Mesenchymal stem cell (in vitro differentiated cells and primary cell): ENCODE results near the gene MRC2.

Source experiments
- DNase-seq: peaks from one replicate; pipeline ENCODE4 v3.0.0-alpha.2; 2013
- H2AFZ ChIP-seq: one replicate; pipeline ENCODE4 v1.6.1; 2013; ENCODE audit warnings: low read depth, mild to moderate bottlenecking, control low read depth, inconsistent platforms, low read length, moderate library complexity
- H2AK5ac ChIP-seq: 2 replicates; pipeline ENCODE4 v1.6.1; 2013; ENCODE audit warnings: low read length, moderate library complexity, mild to moderate bottlenecking, inconsistent platforms; ENCODE audit not compliant: severe bottlenecking
- H2BK120ac ChIP-seq: one replicate; pipeline ENCODE4 v1.6.1; 2013; ENCODE audit warnings: low read depth, mild to moderate bottlenecking, inconsistent platforms, low read length, moderate library complexity
- H2BK12ac ChIP-seq, 2 experiments: one replicate each; pipeline ENCODE4 v1.6.1; 2013; ENCODE audit warnings: inconsistent platforms in 2 of 2, low read length in 2 of 2, mild to moderate bottlenecking in 2 of 2, moderate library complexity in 2 of 2, control low read depth in 1 of 2
- H2BK15ac ChIP-seq: one replicate; pipeline ENCODE4 v1.6.1; 2013; ENCODE audit warnings: mild to moderate bottlenecking, low read depth, inconsistent platforms; ENCODE audit not compliant: poor library complexity, severe bottlenecking
- H2BK5ac ChIP-seq: 2 replicates; pipeline ENCODE4 v1.6.1; 2013; ENCODE audit warnings: low read depth, mild to moderate bottlenecking, low read length, control low read depth, inconsistent platforms; ENCODE audit not compliant: poor library complexity, severe bottlenecking
- H3K14ac ChIP-seq, 2 experiments: one replicate each; pipeline ENCODE4 v1.6.1; 2013; ENCODE audit warnings: inconsistent platforms in 2 of 2, low read length in 2 of 2, control low read depth in 1 of 2, mild to moderate bottlenecking in 1 of 2, moderate library complexity in 1 of 2
- H3K18ac ChIP-seq, 2 experiments: one replicate each; pipeline ENCODE4 v1.6.1; 2013; ENCODE audit warnings: inconsistent platforms in 2 of 2, low read length in 2 of 2, control low read depth in 1 of 2, low read depth in 1 of 2, mild to moderate bottlenecking in 1 of 2
- H3K23ac ChIP-seq, 2 experiments: one replicate each; pipeline ENCODE4 v1.6.1; 2013; ENCODE audit warnings: inconsistent platforms in 2 of 2, low read length in 2 of 2, mild to moderate bottlenecking in 2 of 2, moderate library complexity in 2 of 2, control low read depth in 1 of 2
- H3K27ac ChIP-seq: 2 replicates; pipeline ENCODE4 v1.5.1; 2013; ENCODE audit warnings: mild to moderate bottlenecking, moderate library complexity, low read length, control low read depth, inconsistent platforms; ENCODE audit not compliant: poor library complexity, severe bottlenecking
- H3K27me3 ChIP-seq, 2 experiments: 2 replicates each; pipeline versions ENCODE4 v1.6.1 to v1.7.0; 2013; ENCODE audit warnings: low read length in 2 of 2, mild to moderate bottlenecking in 2 of 2, moderate library complexity in 2 of 2, control low read depth in 1 of 2, inconsistent platforms in 1 of 2; ENCODE audit not compliant: control insufficient read depth in 1 of 2, insufficient read depth in 1 of 2
- H3K36me3 ChIP-seq, 2 experiments: 2 replicates each; pipeline versions ENCODE4 v1.6.1 to v1.7.0; 2013; ENCODE audit warnings: low read length in 2 of 2, control low read depth in 1 of 2, inconsistent platforms in 1 of 2, low read depth in 1 of 2, mild to moderate bottlenecking in 1 of 2; ENCODE audit not compliant: insufficient read depth in 2 of 2, control insufficient read depth in 1 of 2
- H3K4ac ChIP-seq, 2 experiments: one replicate each; pipeline ENCODE4 v1.6.1; 2013; ENCODE audit warnings: inconsistent platforms in 2 of 2, low read length in 2 of 2, mild to moderate bottlenecking in 2 of 2, moderate library complexity in 2 of 2, control low read depth in 1 of 2, low read depth in 1 of 2
- H3K4me1 ChIP-seq: 2 replicates; pipeline ENCODE4 v1.6.1; 2013; ENCODE audit warnings: low read depth, low read length, control low read depth; ENCODE audit not compliant: control insufficient read depth, insufficient read depth
- H3K4me2 ChIP-seq: 2 replicates; pipeline ENCODE4 v1.6.1; 2013; ENCODE audit warnings: low read length, mild to moderate bottlenecking, inconsistent platforms; ENCODE audit not compliant: poor library complexity, severe bottlenecking
- H3K4me3 ChIP-seq, 2 experiments: 2 replicates each; pipeline versions ENCODE4 v1.5.1 to v1.7.0; 2013; ENCODE audit warnings: low read length in 2 of 2, mild to moderate bottlenecking in 2 of 2, control low read depth in 1 of 2, low read depth in 1 of 2; ENCODE audit not compliant: insufficient read depth in 1 of 2
- H3K79me1 ChIP-seq: replicated peaks from 2 replicates; pipeline ENCODE4 v1.6.1; 2013; ENCODE audit warnings: mild to moderate bottlenecking, control low read depth, low read length, inconsistent platforms; ENCODE audit not compliant: poor library complexity, severe bottlenecking
- H3K9ac ChIP-seq: 2 replicates; pipeline ENCODE4 v1.7.0; 2013; ENCODE audit warnings: mild to moderate bottlenecking, low read length, moderate library complexity
- H3K9me3 ChIP-seq: 2 replicates; pipeline ENCODE4 v1.7.0; 2013; ENCODE audit warnings: mild to moderate bottlenecking, low read length; ENCODE audit not compliant: control insufficient read depth
- H4K8ac ChIP-seq: one replicate; pipeline ENCODE4 v1.6.1; 2013; ENCODE audit warnings: inconsistent platforms, mild to moderate bottlenecking, low read length, moderate library complexity
- H4K91ac ChIP-seq: one replicate; pipeline ENCODE4 v1.6.1; 2013; ENCODE audit warnings: mild to moderate bottlenecking, low read length, inconsistent platforms
- whole genome bisulfite sequencing: methylation state at CpG from one replicate; pipeline ENCODE4 v1.1.7; 2013; ENCODE audit warnings: mixed read lengths; 5-methylcytosine and 5-hydroxymethylcytosine counted together

MRC2 gene

DNA sequence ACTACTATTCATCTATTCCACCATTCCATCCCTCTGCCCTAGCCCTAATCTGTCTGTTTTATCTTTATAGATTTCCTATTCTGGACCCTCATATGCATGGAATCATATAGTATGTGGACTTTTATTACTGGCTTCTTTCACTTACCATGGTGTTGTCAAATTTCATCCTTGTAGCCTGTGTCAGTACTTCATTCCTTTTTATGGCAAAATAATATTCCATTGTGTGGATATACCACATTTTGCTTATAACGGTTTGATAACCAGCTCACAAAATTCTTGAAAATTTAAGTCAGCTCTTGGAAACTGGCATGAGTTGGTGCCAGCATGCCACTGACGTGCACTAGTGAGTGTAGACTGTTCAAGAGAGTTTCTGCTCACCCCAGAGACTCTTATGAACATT, 30.3 kb upstream of the MRC2 start:
- Histone ChIP-seq H3K9ac (peak overlapping the region; percentile 47), H3K4me2 (no peak overlapping the region), H2AFZ (no peak overlapping the region), H3K27me3 (no peaks in the 10 kb centered on the region), H3K4ac (no peak overlapping the region), H3K14ac (no peak overlapping the region), H2BK120ac (no peak overlapping the region), H3K27ac (no peak overlapping the region), H3K79me1 (peaks cover 28% of the 10 kb centered on the region), H4K8ac (no peak overlapping the region), H3K23ac (no peak overlapping the region), H3K9me3 (peaks cover 4% of the 10 kb centered on the region), H3K4me3 (no peak overlapping the region), H2AK5ac (no peak overlapping the region), H2BK5ac (no peak overlapping the region), H2BK12ac (no peak overlapping the region), H3K36me3 (peaks cover 17 to 76% of the 10 kb centered on the region in 2 experiments), H2BK15ac (no peak overlapping the region), H4K91ac (no peak overlapping the region), H3K4me1 (peaks cover 5% of the 10 kb centered on the region), H3K18ac (no peak overlapping the region)
- no peak for DNase-seq
- 97% methylated on average over 2 of the region's 2 CpGs for WGBS

- H2BK12ac ChIP-seq, result no peak overlapping the region
- H4K91ac ChIP-seq, result no peak overlapping the region
- no peak overlapping the region for H2BK5ac ChIP-seq
- peaks cover 4% of the 10 kb centered on the region for H3K9me3 ChIP-seq
- H3K4me2 ChIP-seq, result no peak overlapping the region
- no peak overlapping the region for H3K23ac ChIP-seq
- H2BK120ac ChIP-seq, result no peak overlapping the region
- H3K36me3 ChIP-seq, result peaks cover 17 to 76% of the 10 kb centered on the region in 2 experiments
- 82% methylated on average over 1 of the region's 2 CpGs for WGBS
- DNase-seq, result peak; percentile 23
- H3K27ac ChIP-seq, result no peak overlapping the region
- H4K8ac ChIP-seq, result no peak overlapping the region
- H3K14ac ChIP-seq, result no peak overlapping the region
- no peak overlapping the region for H2BK15ac ChIP-seq
- no peak overlapping the region for H3K4ac ChIP-seq
- H3K4me1 ChIP-seq, result peaks cover under 1% of the 10 kb centered on the region
- H3K4me3 ChIP-seq, result no peak overlapping the region
- H3K18ac ChIP-seq, result no peak overlapping the region
- peak overlapping the region; percentile 47 for H3K9ac ChIP-seq
- H3K27me3 ChIP-seq, result no peaks in the 10 kb centered on the region
- no peak overlapping the region for H2AFZ ChIP-seq
- peaks cover 30% of the 10 kb centered on the region for H3K79me1 ChIP-seq
- H2AK5ac ChIP-seq, result no peak overlapping the region
Measured at GRCh38 chr17:62597920-62598319, 29.6 kb upstream of the MRC2 start.

GRCh38 chr17:62599964-62600657, 27.4 kb upstream of the MRC2 start:
- H3K4ac ChIP-seq, result no peak overlapping the region
- WGBS, result 99% methylated on average over 5 of the region's 6 CpGs

GRCh38 chr17:62600805-62601204, 26.7 kb upstream of the MRC2 start:
- Histone ChIP-seq H3K27ac (no peak overlapping the region), H2BK5ac (no peak overlapping the region), H2AFZ (no peak overlapping the region), H3K79me1 (peaks cover 28% of the 10 kb centered on the region), H3K4me1 (no peaks in the 10 kb centered on the region), H4K8ac (no peak overlapping the region), H3K23ac (no peak overlapping the region), H3K27me3 (no peaks in the 10 kb centered on the region), H2BK12ac (no peak overlapping the region), H3K9me3 (no peaks in the 10 kb centered on the region), H3K36me3 (peaks cover 22 to 75% of the 10 kb centered on the region in 2 experiments), H2AK5ac (no peak overlapping the region), H3K18ac (no peak overlapping the region), H3K14ac (no peak overlapping the region), H3K4me2 (no peak overlapping the region), H2BK120ac (no peak overlapping the region), H2BK15ac (no peak overlapping the region), H3K4ac (no peak overlapping the region), H3K4me3 (no peak overlapping the region), H3K9ac (no peak overlapping the region), H4K91ac (no peak overlapping the region)
- 100% methylated on average over 1 of the region's 1 CpG for WGBS
- no peak for DNase-seq

More at GRCh38 chr17:62599964-62600657, 27.4 kb upstream of the MRC2 start:
- Histone ChIP-seq H3K36me3 (peaks cover 16 to 75% of the 10 kb centered on the region in 2 experiments), H4K91ac (no peak overlapping the region), H2AFZ (no peak overlapping the region), H3K9me3 (peaks cover 4% of the 10 kb centered on the region), H3K9ac (no peak overlapping the region), H3K4me2 (no peak overlapping the region), H3K4me3 (no peak overlapping the region), H3K79me1 (peaks cover 22% of the 10 kb centered on the region), H3K4me1 (no peaks in the 10 kb centered on the region), H3K14ac (no peak overlapping the region), H2BK15ac (no peak overlapping the region), H3K27ac (no peak overlapping the region), H2BK12ac (no peak overlapping the region), H2BK120ac (no peak overlapping the region), H2BK5ac (no peak overlapping the region), H2AK5ac (no peak overlapping the region), H3K23ac (no peak overlapping the region), H4K8ac (no peak overlapping the region), H3K27me3 (no peaks in the 10 kb centered on the region), H3K18ac (no peak overlapping the region)
- no peak for DNase-seq
